HEK293 (cell line): Measurements from ENCODE around the gene PAXX.

Source experiments
- ZNF211 ChIP-seq: fragments of 450-650 bp; formaldehyde crosslinking; IDR thresholded peaks from 2 replicates; pipeline ENCODE4 v1.5.1; 2016; ENCODE audit warnings: low read depth, missing biosample characterization, missing genetic modification characterization
- ZNF274 ChIP-seq, 2 experiments: fragments of 200-500 bp in 1 of 2; fragments of 450-650 bp in 1 of 2; sonication (Bioruptor generic) in 1 of 2; formaldehyde crosslinking in 1 of 2; IDR thresholded peaks; 2 replicates each; pipeline versions ENCODE4 v1.5.1 to v1.6.1; 2014 to 2016; ENCODE audit warnings: borderline replicate concordance in 1 of 2, inconsistent platforms in 1 of 2, low read length in 1 of 2, missing biosample characterization in 1 of 2, missing genetic modification characterization in 1 of 2
- ZNF610 ChIP-seq: fragments of 450-650 bp; formaldehyde crosslinking; IDR thresholded peaks from 2 replicates; pipeline ENCODE4 v1.5.1; 2016; ENCODE audit warnings: missing biosample characterization, missing genetic modification characterization, borderline replicate concordance
- TF ChIP-seq, protein P1 (sequence below): fragments of 450-650 bp; formaldehyde crosslinking; IDR thresholded peaks from 2 replicates; pipeline ENCODE4 v1.5.1; 2016; ENCODE audit warnings: missing biosample characterization, missing genetic modification characterization
- TF ChIP-seq, protein P2 (sequence below): fragments of 450-650 bp; formaldehyde crosslinking; IDR thresholded peaks from 2 replicates; pipeline ENCODE4 v1.5.1; 2016; ENCODE audit warnings: missing biosample characterization, missing genetic modification characterization
- TF ChIP-seq, protein P3 (sequence below): fragments of 450-650 bp; formaldehyde crosslinking; IDR thresholded peaks from 2 replicates; pipeline ENCODE4 v1.5.1; 2017; ENCODE audit warnings: missing biosample characterization, mild to moderate bottlenecking, missing genetic modification characterization, moderate library complexity
- TF ChIP-seq, protein P4 (sequence below): IDR thresholded peaks from 2 replicates; pipeline ENCODE4 v1.6.1; 2011; ENCODE audit warnings: mild to moderate bottlenecking, low read depth, low read length, borderline replicate concordance
- TF ChIP-seq, protein P5 (sequence below): fragments of 450-650 bp; formaldehyde crosslinking; IDR thresholded peaks from 2 replicates; pipeline ENCODE4 v1.5.1; 2016; ENCODE audit warnings: missing biosample characterization, missing genetic modification characterization
- TF ChIP-seq, protein P6 (sequence below): fragments of 450-650 bp; formaldehyde crosslinking; IDR thresholded peaks from 2 replicates; pipeline ENCODE4 v1.5.1; 2016; ENCODE audit warnings: missing biosample characterization, missing genetic modification characterization, borderline replicate concordance
- TF ChIP-seq, protein P7 (sequence below): fragments of 450-650 bp; formaldehyde crosslinking; IDR thresholded peaks from 2 replicates; pipeline ENCODE4 v1.5.1; 2016; ENCODE audit warnings: missing biosample characterization, missing genetic modification characterization
- TF ChIP-seq, protein P8 (sequence below): fragments of 450-650 bp; formaldehyde crosslinking; IDR thresholded peaks from 2 replicates; pipeline ENCODE4 v1.5.1; 2016; ENCODE audit warnings: missing biosample characterization, missing genetic modification characterization, low read depth

DNA sequence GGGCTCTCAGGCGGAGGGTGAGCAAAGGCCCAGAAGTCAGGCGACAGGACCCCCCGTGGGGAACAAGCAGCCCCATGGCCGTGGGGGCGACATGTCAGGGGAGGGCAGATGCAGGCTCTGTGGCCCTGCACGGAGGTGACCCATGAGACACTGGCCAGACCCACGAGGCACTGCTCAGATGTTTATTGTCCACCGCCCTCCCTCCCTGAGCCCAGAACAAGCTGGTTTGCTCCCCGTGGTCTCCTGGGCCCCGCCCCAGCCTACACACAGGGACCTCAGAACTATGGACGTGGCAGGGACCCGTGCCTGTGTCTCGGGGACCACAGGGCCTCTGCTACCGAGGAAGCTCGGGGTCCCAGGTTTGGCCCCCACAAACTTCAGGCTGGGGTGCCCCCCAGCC lies 37.8 kb downstream of the PAXX start:
- TF ChIP-seq, protein P1, sequence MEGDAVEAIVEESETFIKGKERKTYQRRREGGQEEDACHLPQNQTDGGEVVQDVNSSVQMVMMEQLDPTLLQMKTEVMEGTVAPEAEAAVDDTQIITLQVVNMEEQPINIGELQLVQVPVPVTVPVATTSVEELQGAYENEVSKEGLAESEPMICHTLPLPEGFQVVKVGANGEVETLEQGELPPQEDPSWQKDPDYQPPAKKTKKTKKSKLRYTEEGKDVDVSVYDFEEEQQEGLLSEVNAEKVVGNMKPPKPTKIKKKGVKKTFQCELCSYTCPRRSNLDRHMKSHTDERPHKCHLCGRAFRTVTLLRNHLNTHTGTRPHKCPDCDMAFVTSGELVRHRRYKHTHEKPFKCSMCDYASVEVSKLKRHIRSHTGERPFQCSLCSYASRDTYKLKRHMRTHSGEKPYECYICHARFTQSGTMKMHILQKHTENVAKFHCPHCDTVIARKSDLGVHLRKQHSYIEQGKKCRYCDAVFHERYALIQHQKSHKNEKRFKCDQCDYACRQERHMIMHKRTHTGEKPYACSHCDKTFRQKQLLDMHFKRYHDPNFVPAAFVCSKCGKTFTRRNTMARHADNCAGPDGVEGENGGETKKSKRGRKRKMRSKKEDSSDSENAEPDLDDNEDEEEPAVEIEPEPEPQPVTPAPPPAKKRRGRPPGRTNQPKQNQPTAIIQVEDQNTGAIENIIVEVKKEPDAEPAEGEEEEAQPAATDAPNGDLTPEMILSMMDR = no peak
- TF ChIP-seq, protein P2, sequence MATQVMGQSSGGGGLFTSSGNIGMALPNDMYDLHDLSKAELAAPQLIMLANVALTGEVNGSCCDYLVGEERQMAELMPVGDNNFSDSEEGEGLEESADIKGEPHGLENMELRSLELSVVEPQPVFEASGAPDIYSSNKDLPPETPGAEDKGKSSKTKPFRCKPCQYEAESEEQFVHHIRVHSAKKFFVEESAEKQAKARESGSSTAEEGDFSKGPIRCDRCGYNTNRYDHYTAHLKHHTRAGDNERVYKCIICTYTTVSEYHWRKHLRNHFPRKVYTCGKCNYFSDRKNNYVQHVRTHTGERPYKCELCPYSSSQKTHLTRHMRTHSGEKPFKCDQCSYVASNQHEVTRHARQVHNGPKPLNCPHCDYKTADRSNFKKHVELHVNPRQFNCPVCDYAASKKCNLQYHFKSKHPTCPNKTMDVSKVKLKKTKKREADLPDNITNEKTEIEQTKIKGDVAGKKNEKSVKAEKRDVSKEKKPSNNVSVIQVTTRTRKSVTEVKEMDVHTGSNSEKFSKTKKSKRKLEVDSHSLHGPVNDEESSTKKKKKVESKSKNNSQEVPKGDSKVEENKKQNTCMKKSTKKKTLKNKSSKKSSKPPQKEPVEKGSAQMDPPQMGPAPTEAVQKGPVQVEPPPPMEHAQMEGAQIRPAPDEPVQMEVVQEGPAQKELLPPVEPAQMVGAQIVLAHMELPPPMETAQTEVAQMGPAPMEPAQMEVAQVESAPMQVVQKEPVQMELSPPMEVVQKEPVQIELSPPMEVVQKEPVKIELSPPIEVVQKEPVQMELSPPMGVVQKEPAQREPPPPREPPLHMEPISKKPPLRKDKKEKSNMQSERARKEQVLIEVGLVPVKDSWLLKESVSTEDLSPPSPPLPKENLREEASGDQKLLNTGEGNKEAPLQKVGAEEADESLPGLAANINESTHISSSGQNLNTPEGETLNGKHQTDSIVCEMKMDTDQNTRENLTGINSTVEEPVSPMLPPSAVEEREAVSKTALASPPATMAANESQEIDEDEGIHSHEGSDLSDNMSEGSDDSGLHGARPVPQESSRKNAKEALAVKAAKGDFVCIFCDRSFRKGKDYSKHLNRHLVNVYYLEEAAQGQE (tag by site-specific recombination) = no peak
- TF ChIP-seq, protein P3, sequence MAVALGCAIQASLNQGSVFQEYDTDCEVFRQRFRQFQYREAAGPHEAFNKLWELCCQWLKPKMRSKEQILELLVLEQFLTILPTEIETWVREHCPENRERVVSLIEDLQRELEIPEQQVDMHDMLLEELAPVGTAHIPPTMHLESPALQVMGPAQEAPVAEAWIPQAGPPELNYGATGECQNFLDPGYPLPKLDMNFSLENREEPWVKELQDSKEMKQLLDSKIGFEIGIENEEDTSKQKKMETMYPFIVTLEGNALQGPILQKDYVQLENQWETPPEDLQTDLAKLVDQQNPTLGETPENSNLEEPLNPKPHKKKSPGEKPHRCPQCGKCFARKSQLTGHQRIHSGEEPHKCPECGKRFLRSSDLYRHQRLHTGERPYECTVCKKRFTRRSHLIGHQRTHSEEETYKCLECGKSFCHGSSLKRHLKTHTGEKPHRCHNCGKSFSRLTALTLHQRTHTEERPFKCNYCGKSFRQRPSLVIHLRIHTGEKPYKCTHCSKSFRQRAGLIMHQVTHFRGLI (tag by site-specific recombination) = no peak
- TF ChIP-seq, protein P4, sequence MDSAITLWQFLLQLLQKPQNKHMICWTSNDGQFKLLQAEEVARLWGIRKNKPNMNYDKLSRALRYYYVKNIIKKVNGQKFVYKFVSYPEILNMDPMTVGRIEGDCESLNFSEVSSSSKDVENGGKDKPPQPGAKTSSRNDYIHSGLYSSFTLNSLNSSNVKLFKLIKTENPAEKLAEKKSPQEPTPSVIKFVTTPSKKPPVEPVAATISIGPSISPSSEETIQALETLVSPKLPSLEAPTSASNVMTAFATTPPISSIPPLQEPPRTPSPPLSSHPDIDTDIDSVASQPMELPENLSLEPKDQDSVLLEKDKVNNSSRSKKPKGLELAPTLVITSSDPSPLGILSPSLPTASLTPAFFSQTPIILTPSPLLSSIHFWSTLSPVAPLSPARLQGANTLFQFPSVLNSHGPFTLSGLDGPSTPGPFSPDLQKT = no peak
- TF ChIP-seq ZNF610 (tag by site-specific recombination) = no peak
- TF ChIP-seq, protein P5, sequence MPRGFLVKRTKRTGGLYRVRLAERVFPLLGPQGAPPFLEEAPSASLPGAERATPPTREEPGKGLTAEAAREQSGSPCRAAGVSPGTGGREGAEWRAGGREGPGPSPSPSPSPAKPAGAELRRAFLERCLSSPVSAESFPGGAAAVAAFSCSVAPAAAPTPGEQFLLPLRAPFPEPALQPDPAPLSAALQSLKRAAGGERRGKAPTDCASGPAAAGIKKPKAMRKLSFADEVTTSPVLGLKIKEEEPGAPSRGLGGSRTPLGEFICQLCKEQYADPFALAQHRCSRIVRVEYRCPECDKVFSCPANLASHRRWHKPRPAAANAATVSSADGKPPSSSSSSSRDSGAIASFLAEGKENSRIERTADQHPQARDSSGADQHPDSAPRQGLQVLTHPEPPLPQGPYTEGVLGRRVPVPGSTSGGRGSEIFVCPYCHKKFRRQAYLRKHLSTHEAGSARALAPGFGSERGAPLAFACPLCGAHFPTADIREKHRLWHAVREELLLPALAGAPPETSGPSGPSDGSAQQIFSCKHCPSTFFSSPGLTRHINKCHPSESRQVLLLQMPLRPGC (tag by site-specific recombination) = no peak
- TF ChIP-seq ZNF211 (tag by site-specific recombination) = no peak
- TF ChIP-seq, protein P6, sequence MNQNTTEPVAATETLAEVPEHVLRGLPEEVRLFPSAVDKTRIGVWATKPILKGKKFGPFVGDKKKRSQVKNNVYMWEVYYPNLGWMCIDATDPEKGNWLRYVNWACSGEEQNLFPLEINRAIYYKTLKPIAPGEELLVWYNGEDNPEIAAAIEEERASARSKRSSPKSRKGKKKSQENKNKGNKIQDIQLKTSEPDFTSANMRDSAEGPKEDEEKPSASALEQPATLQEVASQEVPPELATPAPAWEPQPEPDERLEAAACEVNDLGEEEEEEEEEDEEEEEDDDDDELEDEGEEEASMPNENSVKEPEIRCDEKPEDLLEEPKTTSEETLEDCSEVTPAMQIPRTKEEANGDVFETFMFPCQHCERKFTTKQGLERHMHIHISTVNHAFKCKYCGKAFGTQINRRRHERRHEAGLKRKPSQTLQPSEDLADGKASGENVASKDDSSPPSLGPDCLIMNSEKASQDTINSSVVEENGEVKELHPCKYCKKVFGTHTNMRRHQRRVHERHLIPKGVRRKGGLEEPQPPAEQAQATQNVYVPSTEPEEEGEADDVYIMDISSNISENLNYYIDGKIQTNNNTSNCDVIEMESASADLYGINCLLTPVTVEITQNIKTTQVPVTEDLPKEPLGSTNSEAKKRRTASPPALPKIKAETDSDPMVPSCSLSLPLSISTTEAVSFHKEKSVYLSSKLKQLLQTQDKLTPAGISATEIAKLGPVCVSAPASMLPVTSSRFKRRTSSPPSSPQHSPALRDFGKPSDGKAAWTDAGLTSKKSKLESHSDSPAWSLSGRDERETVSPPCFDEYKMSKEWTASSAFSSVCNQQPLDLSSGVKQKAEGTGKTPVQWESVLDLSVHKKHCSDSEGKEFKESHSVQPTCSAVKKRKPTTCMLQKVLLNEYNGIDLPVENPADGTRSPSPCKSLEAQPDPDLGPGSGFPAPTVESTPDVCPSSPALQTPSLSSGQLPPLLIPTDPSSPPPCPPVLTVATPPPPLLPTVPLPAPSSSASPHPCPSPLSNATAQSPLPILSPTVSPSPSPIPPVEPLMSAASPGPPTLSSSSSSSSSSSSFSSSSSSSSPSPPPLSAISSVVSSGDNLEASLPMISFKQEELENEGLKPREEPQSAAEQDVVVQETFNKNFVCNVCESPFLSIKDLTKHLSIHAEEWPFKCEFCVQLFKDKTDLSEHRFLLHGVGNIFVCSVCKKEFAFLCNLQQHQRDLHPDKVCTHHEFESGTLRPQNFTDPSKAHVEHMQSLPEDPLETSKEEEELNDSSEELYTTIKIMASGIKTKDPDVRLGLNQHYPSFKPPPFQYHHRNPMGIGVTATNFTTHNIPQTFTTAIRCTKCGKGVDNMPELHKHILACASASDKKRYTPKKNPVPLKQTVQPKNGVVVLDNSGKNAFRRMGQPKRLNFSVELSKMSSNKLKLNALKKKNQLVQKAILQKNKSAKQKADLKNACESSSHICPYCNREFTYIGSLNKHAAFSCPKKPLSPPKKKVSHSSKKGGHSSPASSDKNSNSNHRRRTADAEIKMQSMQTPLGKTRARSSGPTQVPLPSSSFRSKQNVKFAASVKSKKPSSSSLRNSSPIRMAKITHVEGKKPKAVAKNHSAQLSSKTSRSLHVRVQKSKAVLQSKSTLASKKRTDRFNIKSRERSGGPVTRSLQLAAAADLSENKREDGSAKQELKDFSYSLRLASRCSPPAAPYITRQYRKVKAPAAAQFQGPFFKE = no peak
- TF ChIP-seq, protein P7, sequence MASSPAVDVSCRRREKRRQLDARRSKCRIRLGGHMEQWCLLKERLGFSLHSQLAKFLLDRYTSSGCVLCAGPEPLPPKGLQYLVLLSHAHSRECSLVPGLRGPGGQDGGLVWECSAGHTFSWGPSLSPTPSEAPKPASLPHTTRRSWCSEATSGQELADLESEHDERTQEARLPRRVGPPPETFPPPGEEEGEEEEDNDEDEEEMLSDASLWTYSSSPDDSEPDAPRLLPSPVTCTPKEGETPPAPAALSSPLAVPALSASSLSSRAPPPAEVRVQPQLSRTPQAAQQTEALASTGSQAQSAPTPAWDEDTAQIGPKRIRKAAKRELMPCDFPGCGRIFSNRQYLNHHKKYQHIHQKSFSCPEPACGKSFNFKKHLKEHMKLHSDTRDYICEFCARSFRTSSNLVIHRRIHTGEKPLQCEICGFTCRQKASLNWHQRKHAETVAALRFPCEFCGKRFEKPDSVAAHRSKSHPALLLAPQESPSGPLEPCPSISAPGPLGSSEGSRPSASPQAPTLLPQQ (tag by site-specific recombination) = no peak
- no peak for TF ChIP-seq ZNF274 (IDR thresholded peaks at IDR 0.05; ENCODE audit: low read length)
- no peak for TF ChIP-seq ZNF274 (tag by site-specific recombination; IDR thresholded peaks at IDR 0.05; ENCODE audit: borderline replicate concordance)
- TF ChIP-seq, protein P8, sequence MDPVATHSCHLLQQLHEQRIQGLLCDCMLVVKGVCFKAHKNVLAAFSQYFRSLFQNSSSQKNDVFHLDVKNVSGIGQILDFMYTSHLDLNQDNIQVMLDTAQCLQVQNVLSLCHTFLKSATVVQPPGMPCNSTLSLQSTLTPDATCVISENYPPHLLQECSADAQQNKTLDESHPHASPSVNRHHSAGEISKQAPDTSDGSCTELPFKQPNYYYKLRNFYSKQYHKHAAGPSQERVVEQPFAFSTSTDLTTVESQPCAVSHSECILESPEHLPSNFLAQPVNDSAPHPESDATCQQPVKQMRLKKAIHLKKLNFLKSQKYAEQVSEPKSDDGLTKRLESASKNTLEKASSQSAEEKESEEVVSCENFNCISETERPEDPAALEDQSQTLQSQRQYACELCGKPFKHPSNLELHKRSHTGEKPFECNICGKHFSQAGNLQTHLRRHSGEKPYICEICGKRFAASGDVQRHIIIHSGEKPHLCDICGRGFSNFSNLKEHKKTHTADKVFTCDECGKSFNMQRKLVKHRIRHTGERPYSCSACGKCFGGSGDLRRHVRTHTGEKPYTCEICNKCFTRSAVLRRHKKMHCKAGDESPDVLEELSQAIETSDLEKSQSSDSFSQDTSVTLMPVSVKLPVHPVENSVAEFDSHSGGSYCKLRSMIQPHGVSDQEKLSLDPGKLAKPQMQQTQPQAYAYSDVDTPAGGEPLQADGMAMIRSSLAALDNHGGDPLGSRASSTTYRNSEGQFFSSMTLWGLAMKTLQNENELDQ = no peak
